GM18526 (cell line): Measurements from ENCODE around the gene TMEM132C.

Source experiments
- POLR2A ChIP-seq: IDR thresholded peaks from 3 replicates; pipeline ENCODE4 v1.6.1; 2011; ENCODE audit not compliant: insufficient read length; ENCODE audit errors: extremely low read depth

Gene TMEM132C

GRCh38 chr12:128609861-128610260 lies 342.9 kb downstream of the TMEM132C start:
- no peak for TF ChIP-seq POLR2A

DNA sequence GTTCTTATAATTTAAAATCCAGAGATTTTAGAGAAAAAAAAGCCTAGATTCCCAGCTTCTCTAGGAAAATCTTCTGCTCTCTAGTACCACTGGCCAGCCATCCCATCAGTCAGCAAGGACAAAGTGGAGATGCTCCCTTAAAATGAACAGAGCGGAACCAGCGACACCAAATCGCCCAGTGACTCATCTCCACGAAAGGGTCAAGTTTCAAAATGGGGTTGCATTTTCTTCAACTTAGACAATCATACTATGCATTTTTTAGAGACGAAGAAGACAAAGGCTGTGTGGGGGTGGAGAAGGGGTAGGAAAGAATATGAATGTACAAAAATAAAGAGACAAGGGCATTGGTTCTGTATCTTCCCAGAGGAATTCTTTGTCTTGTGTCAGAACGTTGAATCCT lies 344.8 kb downstream of the TMEM132C start:
- TF ChIP-seq POLR2A = no peak

- no peak for TF ChIP-seq POLR2A
Measured at GRCh38 chr12:128612150-128612850, 345.3 kb downstream of the TMEM132C start.

DNA sequence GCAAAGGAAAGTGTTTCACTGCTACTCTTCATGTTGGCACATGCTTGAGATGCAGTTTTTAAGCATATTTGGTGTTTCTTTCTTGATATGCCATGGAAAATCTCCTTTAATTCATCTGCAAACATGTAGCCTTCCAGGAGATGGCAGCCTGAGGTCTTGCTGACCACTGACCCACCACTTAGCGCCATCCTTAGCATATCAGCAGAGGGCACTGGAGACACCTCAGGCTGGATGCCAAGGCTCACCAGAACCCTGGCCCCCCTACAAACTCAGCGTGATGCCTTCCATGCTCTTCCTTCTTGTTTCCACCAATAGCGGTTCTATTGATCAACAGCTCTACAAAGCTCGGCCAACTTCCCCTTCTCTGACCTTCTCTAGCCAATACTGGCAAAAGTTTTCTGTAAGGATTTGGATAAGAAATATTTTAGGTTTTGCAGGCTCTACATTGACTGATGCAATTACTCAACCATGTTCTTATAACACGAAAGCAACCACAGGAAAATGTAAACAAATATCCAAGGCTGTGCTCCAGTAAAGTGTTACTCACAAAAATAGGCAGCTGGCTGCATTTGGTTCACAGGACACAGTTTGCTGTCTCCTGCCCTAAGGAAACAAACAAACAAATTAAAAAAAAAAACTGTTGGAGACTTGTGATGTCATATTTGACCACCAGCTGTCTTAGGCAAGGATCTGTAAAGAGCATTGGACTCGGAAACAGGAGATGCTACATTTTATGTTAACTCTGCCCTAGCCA lies 347.0 kb downstream of the TMEM132C start:
- no peak for TF ChIP-seq POLR2A

DNA sequence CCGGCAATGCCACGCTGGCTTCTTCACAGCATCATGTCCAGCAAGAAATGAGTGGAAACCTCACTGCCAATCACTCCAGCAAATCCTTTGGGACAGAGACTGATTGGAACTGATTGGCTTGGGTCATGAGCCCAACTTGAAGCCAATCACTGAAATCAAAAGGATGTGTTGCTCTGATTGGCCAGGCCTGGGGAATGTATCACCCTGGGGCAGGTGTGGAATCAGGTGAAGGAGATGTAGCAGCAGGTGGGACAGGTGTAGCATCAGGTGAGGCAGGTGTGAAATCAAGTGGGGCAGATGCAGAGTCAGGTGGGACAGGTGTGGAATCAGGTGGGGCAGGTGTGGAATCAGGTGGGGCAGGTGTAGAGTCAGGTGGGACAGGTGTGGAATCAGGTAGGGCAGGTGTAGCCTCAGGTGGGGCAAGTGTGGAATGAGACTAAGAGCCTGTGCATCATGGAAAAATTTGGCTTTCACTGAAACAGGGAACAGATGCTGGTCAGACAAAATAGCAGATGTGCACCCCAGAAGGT lies 350.4 kb downstream of the TMEM132C start:
- no peak for TF ChIP-seq POLR2A

GRCh38 chr12:128619263-128619662 lies 352.3 kb downstream of the TMEM132C start:
- TF ChIP-seq POLR2A = no peak

- no peak for TF ChIP-seq POLR2A
Measured at GRCh38 chr12:128621304-128621703, 354.3 kb downstream of the TMEM132C start.

GRCh38 chr12:128623748-128624147 lies 356.8 kb downstream of the TMEM132C start:
- TF ChIP-seq POLR2A = no peak

- TF ChIP-seq POLR2A = no peak
Measured at GRCh38 chr12:128626808-128627320, 359.9 kb downstream of the TMEM132C start.

DNA sequence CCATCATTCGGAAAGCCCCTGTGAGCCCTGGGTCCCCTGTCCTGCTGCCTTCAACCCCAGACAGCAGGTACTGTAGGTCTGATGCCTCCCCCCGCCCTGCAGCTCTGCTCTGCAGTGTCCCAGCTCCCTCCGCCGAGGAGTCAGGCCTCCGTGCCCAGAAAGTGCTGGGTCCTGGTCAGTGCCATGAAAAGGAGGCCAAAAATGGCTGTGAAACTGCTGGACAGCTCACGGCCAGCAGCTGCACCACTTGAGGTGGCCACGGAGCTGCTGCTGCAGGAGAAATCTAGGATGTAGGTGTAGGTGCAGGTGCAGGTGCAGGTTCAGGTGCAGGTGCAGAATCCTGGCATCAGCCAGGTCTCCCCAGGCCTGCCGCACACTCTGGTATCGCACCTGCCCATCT lies 360.7 kb downstream of the TMEM132C start:
- no peak for TF ChIP-seq POLR2A

- no peak for TF ChIP-seq POLR2A
Measured at GRCh38 chr12:128629979-128630378, 363.0 kb downstream of the TMEM132C start.

GRCh38 chr12:128637642-128638606 lies 371.0 kb downstream of the TMEM132C start:
- TF ChIP-seq POLR2A = no peak

DNA sequence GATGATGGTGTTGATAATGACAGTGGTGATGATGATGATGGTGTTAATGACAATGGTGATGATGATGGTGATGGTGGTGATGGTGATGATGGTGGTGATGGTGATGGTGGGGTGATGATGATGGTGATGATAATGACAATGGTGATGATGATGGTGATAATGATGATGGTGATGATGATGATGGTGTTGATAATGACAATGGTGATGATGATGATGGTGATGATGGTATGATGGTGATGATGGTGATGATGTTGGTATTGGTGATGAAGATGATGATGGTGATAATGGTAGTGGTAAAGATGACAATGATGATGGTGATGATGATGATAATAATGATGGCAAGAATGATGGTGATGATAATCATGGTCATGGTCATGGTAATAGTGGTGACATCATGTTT lies 372.1 kb downstream of the TMEM132C start:
- no peak for TF ChIP-seq POLR2A

- no peak for TF ChIP-seq POLR2A
Measured at GRCh38 chr12:128643155-128643554, 376.2 kb downstream of the TMEM132C start.
